ENCODE measurements around the gene C11orf54.
"Not testable (repeated sequence)": the region's sequence is repeated elsewhere in the genome, so short reads cannot be mapped to it uniquely, and the experiment has no call there.

C11orf54 gene

GRCh38 chr11:93745005-93745755, 3.7 kb downstream of the C11orf54 start:
- not testable (repeated sequence) for H3K36me3 ChIP-seq (ENCODE audit: insufficient read depth, low read length); H3K4me3 ChIP-seq (ENCODE audit: low read depth, low read length); H3K4me1 ChIP-seq (ENCODE audit: control insufficient read depth, insufficient read depth, low read length, unreplicated experiment); H3K27me3 ChIP-seq (ENCODE audit: insufficient read depth, low read length); H3K27ac ChIP-seq (ENCODE audit: low read depth, low read length); H2AFZ ChIP-seq (ENCODE audit: low read length, unreplicated experiment)
- H3K79me2 ChIP-seq (ENCODE audit: control insufficient read depth, insufficient read depth, low read length, unreplicated experiment), result peaks cover 12% of the 10 kb centered on the region

DNA sequence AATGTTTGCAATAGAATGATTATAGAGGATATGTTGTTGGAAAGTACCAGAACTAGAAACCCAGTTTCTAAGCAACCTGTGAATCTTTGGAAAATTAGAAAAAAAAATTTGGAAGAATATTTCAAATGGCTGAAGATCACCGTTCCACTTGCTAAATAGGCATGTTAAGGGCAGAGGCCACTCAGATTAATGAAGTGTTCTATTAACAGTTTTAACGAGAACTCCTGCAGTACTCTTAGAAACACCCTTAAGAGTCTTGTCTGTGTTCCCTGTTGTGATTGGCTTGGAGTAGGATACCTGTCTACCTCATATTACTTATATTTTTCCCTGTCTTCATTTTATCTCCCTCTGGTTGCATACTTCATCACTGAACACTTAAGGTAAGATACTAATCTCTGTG, 4.6 kb downstream of the C11orf54 start:
- H3K79me2 ChIP-seq (ENCODE audit: control insufficient read depth, insufficient read depth, low read length, unreplicated experiment), result peaks cover 3% of the 10 kb centered on the region
- no peaks in the 10 kb centered on the region for H3K4me1 ChIP-seq (ENCODE audit: control insufficient read depth, insufficient read depth, low read length, unreplicated experiment)
- H3K36me3 ChIP-seq (ENCODE audit: insufficient read depth, low read length), result no peaks in the 10 kb centered on the region
- no peak overlapping the region for H2AFZ ChIP-seq (ENCODE audit: low read length, unreplicated experiment)
- H3K27me3 ChIP-seq (ENCODE audit: insufficient read depth, low read length), result no peaks in the 10 kb centered on the region
- no peak overlapping the region for H3K27ac ChIP-seq (ENCODE audit: low read depth, low read length)
- no peak overlapping the region for H3K4me3 ChIP-seq (ENCODE audit: low read depth, low read length)

GRCh38 chr11:93747122-93747521, 5.7 kb downstream of the C11orf54 start:
- H3K27ac ChIP-seq (ENCODE audit: low read depth, low read length), result no peak overlapping the region
- no peaks in the 10 kb centered on the region for H3K79me2 ChIP-seq (ENCODE audit: control insufficient read depth, insufficient read depth, low read length, unreplicated experiment)
- no peaks in the 10 kb centered on the region for H3K27me3 ChIP-seq (ENCODE audit: insufficient read depth, low read length)
- no peak overlapping the region for H3K4me3 ChIP-seq (ENCODE audit: low read depth, low read length)
- H3K4me1 ChIP-seq (ENCODE audit: control insufficient read depth, insufficient read depth, low read length, unreplicated experiment), result no peaks in the 10 kb centered on the region
- H3K36me3 ChIP-seq (ENCODE audit: insufficient read depth, low read length), result no peaks in the 10 kb centered on the region
- H2AFZ ChIP-seq (ENCODE audit: low read length, unreplicated experiment), result no peak overlapping the region

- no peaks in the 10 kb centered on the region for H3K4me1 ChIP-seq (ENCODE audit: control insufficient read depth, insufficient read depth, low read length, unreplicated experiment)
- H3K36me3 ChIP-seq (ENCODE audit: insufficient read depth, low read length), result no peaks in the 10 kb centered on the region
- no peak overlapping the region for H3K4me3 ChIP-seq (ENCODE audit: low read depth, low read length)
- H3K27me3 ChIP-seq (ENCODE audit: insufficient read depth, low read length), result no peaks in the 10 kb centered on the region
- H3K79me2 ChIP-seq (ENCODE audit: control insufficient read depth, insufficient read depth, low read length, unreplicated experiment), result no peaks in the 10 kb centered on the region
- H3K27ac ChIP-seq (ENCODE audit: low read depth, low read length), result no peak overlapping the region
- no peak overlapping the region for H2AFZ ChIP-seq (ENCODE audit: low read length, unreplicated experiment)
Observed at GRCh38 chr11:93751001-93751400, 9.5 kb downstream of the C11orf54 start.

GRCh38 chr11:93753241-93753640, 11.8 kb downstream of the C11orf54 start:
- no peaks in the 10 kb centered on the region for H3K27me3 ChIP-seq (ENCODE audit: insufficient read depth, low read length)
- no peak overlapping the region for H2AFZ ChIP-seq (ENCODE audit: low read length, unreplicated experiment)
- H3K4me3 ChIP-seq (ENCODE audit: low read depth, low read length), result no peak overlapping the region
- H3K79me2 ChIP-seq (ENCODE audit: control insufficient read depth, insufficient read depth, low read length, unreplicated experiment), result no peaks in the 10 kb centered on the region
- H3K36me3 ChIP-seq (ENCODE audit: insufficient read depth, low read length), result no peaks in the 10 kb centered on the region
- H3K4me1 ChIP-seq (ENCODE audit: control insufficient read depth, insufficient read depth, low read length, unreplicated experiment), result no peaks in the 10 kb centered on the region
- no peak overlapping the region for H3K27ac ChIP-seq (ENCODE audit: low read depth, low read length)

GRCh38 chr11:93756748-93757147, 15.3 kb downstream of the C11orf54 start:
- Histone ChIP-seq H3K27me3 (ENCODE audit: insufficient read depth, low read length) (no peaks in the 10 kb centered on the region), H3K4me3 (ENCODE audit: low read depth, low read length) (no peak overlapping the region), H3K36me3 (ENCODE audit: insufficient read depth, low read length) (peaks cover 4% of the 10 kb centered on the region; the same call in 1 of the 2 replicates), H3K79me2 (ENCODE audit: control insufficient read depth, insufficient read depth, low read length, unreplicated experiment) (no peaks in the 10 kb centered on the region), H3K4me1 (ENCODE audit: control insufficient read depth, insufficient read depth, low read length, unreplicated experiment) (no peaks in the 10 kb centered on the region), H3K27ac (ENCODE audit: low read depth, low read length) (no peak overlapping the region), H2AFZ (ENCODE audit: low read length, unreplicated experiment) (no peak overlapping the region)

DNA sequence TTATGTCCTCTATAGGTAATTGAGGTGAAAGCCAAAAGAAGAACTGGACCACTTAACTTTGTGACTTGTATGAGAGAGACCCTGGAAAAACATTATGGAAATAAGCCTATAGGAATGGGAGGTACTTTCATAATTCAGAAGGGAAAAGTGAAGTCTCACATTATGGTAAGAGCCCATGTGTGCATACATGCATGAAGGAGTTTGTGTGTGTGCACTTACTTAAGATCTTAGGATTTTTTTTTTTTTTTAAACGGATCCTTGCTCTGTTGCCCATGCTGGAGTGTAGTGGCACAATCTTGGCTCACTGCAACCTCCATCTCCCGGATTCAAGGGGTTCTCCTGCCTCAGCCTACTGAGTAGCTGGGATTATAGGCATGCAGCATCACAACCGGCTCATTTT, 15.8 kb downstream of the C11orf54 start:
- Histone ChIP-seq H3K4me1 (ENCODE audit: control insufficient read depth, insufficient read depth, low read length, unreplicated experiment) (no peaks in the 10 kb centered on the region), H3K4me3 (ENCODE audit: low read depth, low read length) (no peak overlapping the region), H3K36me3 (ENCODE audit: insufficient read depth, low read length) (peaks cover 4% of the 10 kb centered on the region; the same call in 1 of the 2 replicates), H2AFZ (ENCODE audit: low read length, unreplicated experiment) (no peak overlapping the region), H3K79me2 (ENCODE audit: control insufficient read depth, insufficient read depth, low read length, unreplicated experiment) (no peaks in the 10 kb centered on the region), H3K27me3 (ENCODE audit: insufficient read depth, low read length) (no peaks in the 10 kb centered on the region), H3K27ac (ENCODE audit: low read depth, low read length) (no peak overlapping the region)

DNA sequence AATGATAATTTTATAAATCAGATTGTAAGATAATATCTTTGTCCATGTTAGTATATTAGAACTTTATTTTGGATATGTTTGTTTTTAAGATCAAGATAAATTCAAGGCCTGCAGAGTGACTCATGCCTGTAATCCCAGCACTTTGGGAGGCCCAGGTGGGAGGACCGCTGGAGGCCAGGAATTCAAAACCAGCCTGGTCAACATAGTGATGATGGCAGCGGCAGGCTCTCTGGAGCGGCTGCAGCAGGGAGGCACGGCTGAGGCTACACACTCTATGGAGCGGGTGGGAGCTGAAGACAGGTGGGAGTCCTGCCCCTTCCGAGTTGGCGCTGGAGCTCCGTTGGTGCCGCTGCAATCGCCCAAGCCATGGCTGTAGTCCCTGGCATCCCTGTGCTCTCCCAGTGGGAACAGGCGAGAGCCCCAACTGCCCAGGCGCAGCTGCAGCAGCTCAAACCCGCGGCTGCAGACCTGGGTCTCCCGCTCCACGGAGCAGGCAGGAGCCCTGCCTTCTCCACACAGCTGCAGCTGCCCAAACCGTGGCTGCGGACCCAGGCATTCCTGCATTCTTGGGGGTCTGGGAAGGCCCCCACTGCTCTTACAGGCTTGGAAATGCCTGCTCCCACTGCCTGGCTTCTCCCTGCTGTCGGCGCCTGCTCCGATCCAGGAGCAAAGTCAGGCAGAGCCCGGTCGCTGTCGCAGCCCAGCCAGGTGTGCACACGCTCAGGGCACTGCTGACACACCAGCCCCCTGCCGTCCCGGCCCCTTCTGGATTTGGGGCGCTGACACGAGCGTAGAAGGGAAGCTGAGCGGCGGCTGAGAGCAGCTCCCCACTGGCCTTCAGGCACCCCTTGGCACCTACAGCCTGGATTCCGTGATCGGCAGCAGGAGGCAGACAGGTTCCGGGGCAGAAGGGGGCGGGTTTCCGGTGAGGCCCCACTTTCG, 16.7 kb downstream of the C11orf54 start:
- peaks cover 4% of the 10 kb centered on the region; the same call in 1 of the 2 replicates for H3K36me3 ChIP-seq (ENCODE audit: insufficient read depth, low read length)
- H3K79me2 ChIP-seq (ENCODE audit: control insufficient read depth, insufficient read depth, low read length, unreplicated experiment), result no peaks in the 10 kb centered on the region
- no peak overlapping the region for H3K27ac ChIP-seq (ENCODE audit: low read depth, low read length)
- H2AFZ ChIP-seq (ENCODE audit: low read length, unreplicated experiment), result no peak overlapping the region
- H3K4me1 ChIP-seq (ENCODE audit: control insufficient read depth, insufficient read depth, low read length, unreplicated experiment), result no peaks in the 10 kb centered on the region
- H3K4me3 ChIP-seq (ENCODE audit: low read depth, low read length), result no peak overlapping the region
- no peaks in the 10 kb centered on the region for H3K27me3 ChIP-seq (ENCODE audit: insufficient read depth, low read length)

GRCh38 chr11:93759123-93759522, 17.7 kb downstream of the C11orf54 start:
- H3K36me3 ChIP-seq (ENCODE audit: insufficient read depth, low read length), result not testable (repeated sequence)

DNA sequence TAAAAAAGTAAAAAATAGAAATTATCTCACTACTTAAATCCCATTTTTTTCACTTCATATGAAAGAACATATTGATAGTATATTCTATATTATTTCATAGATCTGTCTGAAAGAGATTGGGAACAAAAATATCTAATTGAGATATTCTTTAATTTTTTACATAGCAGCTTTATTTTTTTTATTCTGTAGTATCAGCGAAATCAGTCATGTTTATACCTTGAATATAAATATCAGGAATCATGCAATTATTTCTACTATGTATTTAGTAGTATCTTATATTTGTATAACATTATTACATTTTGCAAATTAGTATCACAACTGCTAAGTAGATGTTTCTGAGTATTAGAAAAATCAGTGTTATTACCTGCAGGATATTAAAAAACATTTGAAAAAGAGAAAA, 20.4 kb downstream of the C11orf54 start:
- no peak overlapping the region for H3K4me3 ChIP-seq (ENCODE audit: low read depth, low read length)
- no peaks in the 10 kb centered on the region for H3K79me2 ChIP-seq (ENCODE audit: control insufficient read depth, insufficient read depth, low read length, unreplicated experiment)
- no peaks in the 10 kb centered on the region for H3K4me1 ChIP-seq (ENCODE audit: control insufficient read depth, insufficient read depth, low read length, unreplicated experiment)
- no peaks in the 10 kb centered on the region for H3K27me3 ChIP-seq (ENCODE audit: insufficient read depth, low read length)
- peaks cover 4% of the 10 kb centered on the region; the same call in 1 of the 2 replicates for H3K36me3 ChIP-seq (ENCODE audit: insufficient read depth, low read length)
- H3K27ac ChIP-seq (ENCODE audit: low read depth, low read length), result no peak overlapping the region
- no peak overlapping the region for H2AFZ ChIP-seq (ENCODE audit: low read length, unreplicated experiment)

More at GRCh38 chr11:93759123-93759522, 17.7 kb downstream of the C11orf54 start:
- H3K27ac ChIP-seq (ENCODE audit: low read depth, low read length); H3K4me1 ChIP-seq (ENCODE audit: control insufficient read depth, insufficient read depth, low read length, unreplicated experiment); H3K27me3 ChIP-seq (ENCODE audit: insufficient read depth, low read length); H3K79me2 ChIP-seq (ENCODE audit: control insufficient read depth, insufficient read depth, low read length, unreplicated experiment); H2AFZ ChIP-seq (ENCODE audit: low read length, unreplicated experiment); H3K4me3 ChIP-seq (ENCODE audit: low read depth, low read length): not testable (repeated sequence)
